Pancreas (tissue), 10 donors: ENCODE measurements around the gene ZNF341. TPM values are rescaled to one million over a fixed set of nuclear protein-coding genes. Genes with fewer than 3 reads are reported as not detected.
A peak's percentile ranks its signal among the peaks of the same experiment; 100 is the strongest.

Experiments
- ATAC-seq, 4 donors: fragments of 200-7000 bp; cut with Tn5 transposase; one replicate each; pipeline versions ENCODE4 v1.8.0 to v1.9.1; 2020; ENCODE audit warnings: mild to moderate bottlenecking in 4 of 4, moderate library complexity in 4 of 4
- DNase-seq, 6 donors: peaks; one replicate each; pipeline ENCODE4 v3.0.0-alpha.2; 2020
- FAIRE-seq: peaks from 2 replicates; lab custom pipeline; 2012; peaks lifted over from hg19 to GRCh38; lab: Jason Lieb, UNC
- H3K27ac ChIP-seq, 4 donors: fragments of 200-600 bp; sonication (generic); 1 replicate in 3 of 4; 2 replicates in 1 of 4; pipeline versions ENCODE4 v1.5.0 to v1.8.0; 2020
- H3K27me3 ChIP-seq, 4 donors: fragments of 200-600 bp; one replicate each; pipeline ENCODE4 v1.8.0; 2021
- H3K36me3 ChIP-seq, 3 donors: fragments of 200-600 bp; sonication (generic) in 1 of 3; one replicate each; pipeline versions ENCODE4 v1.5.0 to v1.8.0; 2020 to 2021
- H3K4me1 ChIP-seq, 3 donors: fragments of 200-600 bp; one replicate each; pipeline ENCODE4 v1.8.0; 2021
- H3K4me3 ChIP-seq, 4 donors: fragments of 200-600 bp; sonication (generic) in 2 of 4; one replicate each; pipeline versions ENCODE4 v1.5.0 to v1.8.0; 2020 to 2021
- H3K9me3 ChIP-seq, 4 donors: fragments of 200-600 bp; one replicate each; pipeline ENCODE4 v1.8.0; 2021
- WGBS, 2 donors: extraction: QIAGEN DNeasy Blood & Tissue Kit; methylation state at CpG; one replicate each; pipeline ENCODE4 v1.1.7; 2013; 5-methylcytosine and 5-hydroxymethylcytosine counted together
- intact Hi-C, 3 donors: fragments of 100-400 bp; cut with DNase I; formaldehyde crosslinking; loops; one replicate each; pipeline versions ENCODE4 v1.11.1 to v1.14.2; 2022
- polyA plus RNA-seq, 2 donors: library from polyadenylated mRNA; stranded (reverse); fragments of 200-250 nt; gene quantifications; one replicate each; pipeline ENCODE4 v1.2.3, GENCODE V29; 2013
- total RNA-seq, 6 donors: library from RNA; stranded (reverse); fragmentation: NEBNext Ultra II Directional in 4 of 6; extraction: Animal tissue kit (Norgen Biotek cat#: 25700) in 4 of 6; gene quantifications; one replicate each; pipeline versions ENCODE4 v1.2.1 to v1.2.4, GENCODE V29; 2021 to 2023
- TF ChIP-seq, protein P1 (sequence below), 4 donors: fragments of 200-600 bp; sonication (generic) in 3 of 4; IDR thresholded peaks; one replicate each; pipeline versions ENCODE4 v1.5.0 to v1.8.0; 2021; ENCODE audit warnings: antibody characterized with exemption in 4 of 4
- donor health status: healthy with polysubstance abuse.
- donor health status: DM: no; HTN: no; CAD: no; lungs with moderate emphysema.
- donor health status: DM: no; HTN: no; CAD: no.
- donor health status: control.
- donor health status: control.
- donor health status: Bipolar disorder and iron deficiency.
- donor health status: DM: yes; HTN: yes; CAD: no.
- donor health status: DM: no; HTN: no; CAD: no.
- donor health status: DM: no; HTN: no; CAD: no.
- donor health status: DM: yes; HTN: yes; CAD: no.

The ZNF341 gene
- total and polyA plus RNA-seq, 8 donors = 1.1 to 5.7 (median 1.6) TPM

DNA sequence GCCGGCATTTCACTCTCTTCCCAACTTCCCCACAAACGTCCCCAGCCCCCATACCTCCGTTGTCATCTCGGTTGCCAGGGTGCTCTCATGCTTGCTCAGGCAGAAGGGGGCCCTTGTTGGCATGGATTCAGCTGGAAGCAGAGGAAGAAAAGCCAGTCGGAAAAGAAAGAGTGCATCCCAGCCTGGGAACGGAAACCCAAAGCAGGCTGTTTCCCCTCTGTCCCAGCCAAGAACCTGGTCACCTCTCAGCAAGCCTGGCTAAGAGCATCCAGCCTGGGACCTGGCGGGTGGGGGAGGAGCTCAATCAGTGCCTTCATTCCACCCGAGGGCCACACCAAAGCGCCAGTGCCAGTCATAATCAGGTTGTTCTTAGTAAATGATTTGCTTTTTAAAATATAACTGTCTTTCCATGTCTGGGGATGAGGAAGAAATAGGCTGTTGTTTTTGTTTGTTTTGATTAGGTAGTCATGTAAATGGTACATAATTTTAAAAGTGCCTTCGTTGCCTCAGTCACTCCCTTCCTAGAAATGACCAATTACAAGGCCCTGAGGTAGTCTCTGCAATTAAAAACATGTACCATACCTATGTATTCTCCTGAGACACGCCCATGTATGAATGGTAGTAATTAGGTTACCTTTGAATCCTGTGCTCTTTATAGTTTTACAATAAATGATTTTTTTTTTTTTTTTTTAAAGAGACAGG is 100.5 kb downstream of the ZNF341 start:
- peak in 3 of 4 donors; percentile 24 to 56 (median 37) for ATAC-seq
- H3K4me1 ChIP-seq = peaks cover 41 to 65% (median 43%) of the 10 kb centered on the region in 3 donors

GRCh38 chr20:33833333-33833732 is 101.5 kb downstream of the ZNF341 start:
- no peaks in the 10 kb centered on the region for H3K27me3 ChIP-seq
- H3K9me3 ChIP-seq = no peaks in the 10 kb centered on the region
- H3K36me3 ChIP-seq = no peaks in the 10 kb centered on the region
- intact Hi-C loops = no loop called here
- no peak overlapping the region for H3K4me3 ChIP-seq
- no peak for DNase-seq
- no peak overlapping the region for H3K27ac ChIP-seq
- H3K4me1 ChIP-seq = peaks cover 35 to 57% (median 43%) of the 10 kb centered on the region in 3 donors
- no peak for ATAC-seq
- FAIRE-seq = no peak
- 8 to 26% methylated on average over 1 of the region's 1 CpG for WGBS, 2 donors
- TF ChIP-seq, protein P1, sequence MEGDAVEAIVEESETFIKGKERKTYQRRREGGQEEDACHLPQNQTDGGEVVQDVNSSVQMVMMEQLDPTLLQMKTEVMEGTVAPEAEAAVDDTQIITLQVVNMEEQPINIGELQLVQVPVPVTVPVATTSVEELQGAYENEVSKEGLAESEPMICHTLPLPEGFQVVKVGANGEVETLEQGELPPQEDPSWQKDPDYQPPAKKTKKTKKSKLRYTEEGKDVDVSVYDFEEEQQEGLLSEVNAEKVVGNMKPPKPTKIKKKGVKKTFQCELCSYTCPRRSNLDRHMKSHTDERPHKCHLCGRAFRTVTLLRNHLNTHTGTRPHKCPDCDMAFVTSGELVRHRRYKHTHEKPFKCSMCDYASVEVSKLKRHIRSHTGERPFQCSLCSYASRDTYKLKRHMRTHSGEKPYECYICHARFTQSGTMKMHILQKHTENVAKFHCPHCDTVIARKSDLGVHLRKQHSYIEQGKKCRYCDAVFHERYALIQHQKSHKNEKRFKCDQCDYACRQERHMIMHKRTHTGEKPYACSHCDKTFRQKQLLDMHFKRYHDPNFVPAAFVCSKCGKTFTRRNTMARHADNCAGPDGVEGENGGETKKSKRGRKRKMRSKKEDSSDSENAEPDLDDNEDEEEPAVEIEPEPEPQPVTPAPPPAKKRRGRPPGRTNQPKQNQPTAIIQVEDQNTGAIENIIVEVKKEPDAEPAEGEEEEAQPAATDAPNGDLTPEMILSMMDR (IDR thresholded peaks at IDR 0.05) = no peak

More for the DNA sequence above, 100.5 kb downstream of the ZNF341 start:
- Histone ChIP-seq H3K27ac (peak overlapping the region in 1 of 4 donors; percentile 6), H3K36me3 (no peaks in the 10 kb centered on the region), H3K27me3 (no peaks in the 10 kb centered on the region), H3K4me3 (no peak overlapping the region), H3K9me3 (no peaks in the 10 kb centered on the region)
- DNase-seq (no peak), FAIRE-seq (peak; percentile 41)
- intact Hi-C loops = no loop called here
- WGBS, 2 donors = 40 to 42% methylated on average over 11 of the region's 11 CpGs
- TF ChIP-seq, protein P1 (IDR thresholded peaks at IDR 0.05) = no peak

DNA sequence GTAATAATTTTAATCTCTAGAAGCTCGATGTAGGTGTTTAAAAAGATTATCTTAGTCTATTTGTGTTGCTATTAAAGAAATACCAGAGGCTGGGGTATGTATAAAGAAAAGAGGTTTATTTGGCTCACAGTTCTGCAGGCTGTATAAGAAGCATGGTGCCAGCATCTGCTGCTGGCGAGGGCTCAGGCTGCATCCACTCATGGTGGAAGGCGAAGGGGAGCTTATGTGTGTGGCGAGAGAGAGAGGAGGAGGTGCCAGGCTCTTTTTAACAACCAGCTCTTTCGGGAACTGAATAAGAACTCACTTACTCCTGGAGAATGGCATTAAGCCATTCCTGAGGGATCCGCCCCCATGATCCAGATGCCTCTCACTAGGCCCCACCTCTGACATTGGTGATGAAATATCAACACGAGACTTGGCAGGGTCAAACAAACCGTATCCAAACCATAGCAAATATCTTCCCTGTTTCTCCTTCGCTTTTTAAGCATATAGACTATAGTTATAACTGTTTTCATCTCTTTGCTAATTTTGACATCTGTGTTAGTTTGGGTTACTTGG is 103.9 kb downstream of the ZNF341 start:
- whole genome bisulfite sequencing, 2 donors = 75 to 77% methylated on average over 9 of the region's 9 CpGs
- Histone ChIP-seq H3K9me3 (no peaks in the 10 kb centered on the region), H3K27ac (no peak overlapping the region), H3K4me3 (no peak overlapping the region), H3K27me3 (no peaks in the 10 kb centered on the region), H3K4me1 (peaks cover 34 to 57% (median 43%) of the 10 kb centered on the region in 3 donors), H3K36me3 (no peaks in the 10 kb centered on the region)
- intact Hi-C loops = no loop called here
- DNase-seq = no peak
- TF ChIP-seq, protein P1 (IDR thresholded peaks at IDR 0.05) = no peak
- ATAC-seq = no peak
- FAIRE-seq = no peak

DNA sequence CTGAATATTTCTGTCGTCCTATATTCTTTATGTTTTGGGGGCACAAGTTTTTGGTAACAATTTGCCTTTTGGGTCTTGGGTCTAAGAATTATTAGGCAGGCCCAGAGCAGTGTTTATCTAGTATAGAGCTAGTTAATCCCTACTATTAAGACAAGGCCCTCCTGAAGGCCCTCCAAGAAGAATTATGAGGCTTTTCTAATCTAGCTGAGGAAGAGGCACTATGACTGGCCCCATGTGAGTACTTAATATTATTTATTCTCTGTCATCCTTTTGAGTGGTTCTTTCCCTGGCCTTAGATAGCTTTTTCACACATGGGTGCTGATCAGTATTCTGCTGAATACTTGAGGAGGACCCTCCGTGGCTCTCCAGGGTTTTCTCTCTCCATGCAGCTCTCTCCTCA is 104.5 kb downstream of the ZNF341 start:
- FAIRE-seq = no peak
- Histone ChIP-seq H3K9me3 (no peaks in the 10 kb centered on the region), H3K4me3 (no peak overlapping the region), H3K27ac (no peak overlapping the region), H3K27me3 (no peaks in the 10 kb centered on the region), H3K36me3 (no peaks in the 10 kb centered on the region), H3K4me1 (peaks cover 40 to 61% (median 49%) of the 10 kb centered on the region in 3 donors)
- no peak for DNase-seq
- intact Hi-C loops = no loop called here
- 77 to 79% methylated on average over 2 of the region's 2 CpGs for WGBS, 2 donors
- TF ChIP-seq, protein P1 (IDR thresholded peaks at IDR 0.05) = no peak
- ATAC-seq = no peak
